Neural cell (in vitro differentiated cells): ENCODE results near the gene CRABP2. TPM values are rescaled to one million over a fixed set of nuclear protein-coding genes. Genes with fewer than 3 reads are reported as not detected.

Source experiments
- H2AFZ ChIP-seq: fragments of 200-600, 300-800 bp; sonication (generic), shearing (Covaris generic); 2 replicates; pipeline ENCODE4 v1.6.0; 2014; ENCODE audit warnings: low read depth, mild to moderate bottlenecking, antibody characterized with exemption, low read length, moderate library complexity
- H3F3A ChIP-seq: fragments of 200-600 bp; shearing (Covaris generic); 2 replicates; pipeline ENCODE4 v1.6.1; 2016; ENCODE audit warnings: mild to moderate bottlenecking, moderate library complexity, mixed read lengths, antibody characterized with exemption, low read length; ENCODE audit not compliant: insufficient read depth, poor library complexity, severe bottlenecking
- H3K27ac ChIP-seq: fragments of 200-600, 300-800 bp; sonication (generic), shearing (Covaris generic); 2 replicates; pipeline ENCODE4 v1.5.1; 2014; ENCODE audit warnings: mild to moderate bottlenecking, low read length, moderate library complexity
- H3K27me3 ChIP-seq: fragments of 300-800, 200-600 bp; sonication (generic), shearing (Covaris generic); 2 replicates; pipeline ENCODE4 v1.6.0; 2014; ENCODE audit warnings: mild to moderate bottlenecking, low read depth, low read length, moderate library complexity; ENCODE audit not compliant: insufficient read depth
- H3K36me3 ChIP-seq: fragments of 300-800, 200-600 bp; sonication (generic), shearing (Covaris generic); 2 replicates; pipeline ENCODE4 v1.5.1; 2014; ENCODE audit warnings: mild to moderate bottlenecking, antibody characterized with exemption, low read length, moderate library complexity; ENCODE audit not compliant: insufficient read depth
- H3K4me2 ChIP-seq: fragments of 300-800, 200-600 bp; sonication (generic), shearing (Covaris generic); 2 replicates; pipeline ENCODE4 v1.6.0; 2014; ENCODE audit warnings: mild to moderate bottlenecking, low read length
- H3K4me3 ChIP-seq: fragments of 300-800, 200-600 bp; sonication (generic), shearing (Covaris generic); 2 replicates; pipeline ENCODE4 v1.5.1; 2014; ENCODE audit warnings: mild to moderate bottlenecking, low read length, moderate library complexity
- H3K79me2 ChIP-seq: fragments of 200-600 bp; shearing (Covaris generic); replicated peaks from 2 replicates; pipeline ENCODE4 v1.6.0; 2014; ENCODE audit warnings: mild to moderate bottlenecking, low read length, moderate library complexity; ENCODE audit not compliant: insufficient read depth
- H3K9ac ChIP-seq: fragments of 300-800, 200-600 bp; sonication (generic), shearing (Covaris generic); 2 replicates; pipeline ENCODE4 v1.6.1; 2016; ENCODE audit warnings: mild to moderate bottlenecking, low read length, mixed read lengths
- H3K9me2 ChIP-seq: fragments of 200-600 bp; shearing (Covaris generic); 2 replicates; pipeline ENCODE4 v1.6.1; 2016; ENCODE audit warnings: mild to moderate bottlenecking, low read length, mixed read lengths; ENCODE audit not compliant: insufficient read depth
- H3K9me3 ChIP-seq: fragments of 200-600, 300-800 bp; sonication (generic), shearing (Covaris generic); 2 replicates; pipeline ENCODE4 v1.6.1; 2016; ENCODE audit warnings: mild to moderate bottlenecking, mixed run types, low read length, moderate library complexity, mixed read lengths
- H4K20me1 ChIP-seq: fragments of 200-600 bp; shearing (Covaris generic); 2 replicates; pipeline ENCODE4 v1.6.1; 2016; ENCODE audit warnings: mild to moderate bottlenecking, mixed run types; ENCODE audit not compliant: insufficient read depth
- CTCF ChIP-seq: fragments of 450-650 bp; IDR thresholded peaks from 2 replicates; pipeline ENCODE4 v1.5.1; 2014; ENCODE audit warnings: antibody characterized with exemption, mild to moderate bottlenecking, moderate library complexity; ENCODE audit not compliant: poor library complexity, severe bottlenecking
- EP300 ChIP-seq: fragments of 450-650 bp; conservative IDR thresholded peaks from 2 replicates; pipeline ENCODE4 v1.6.1; 2014; ENCODE audit warnings: antibody characterized with exemption, mild to moderate bottlenecking, moderate library complexity; ENCODE audit not compliant: poor library complexity, severe bottlenecking
- EZH2 ChIP-seq: fragments of 200-600, 300-800 bp; shearing (Covaris generic), sonication (generic); IDR thresholded peaks from 2 replicates; pipeline ENCODE4 v1.6.1; 2014; ENCODE audit warnings: antibody characterized with exemption, low read length, borderline replicate concordance, mild to moderate bottlenecking; ENCODE audit not compliant: insufficient read depth, poor library complexity, severe bottlenecking
- MXI1 ChIP-seq: fragments of 450-650 bp; conservative IDR thresholded peaks from 2 replicates; pipeline ENCODE4 v1.6.1; 2014; ENCODE audit warnings: antibody characterized with exemption, mild to moderate bottlenecking; ENCODE audit not compliant: poor library complexity, severe bottlenecking
- POLR2AphosphoS5 ChIP-seq: IDR thresholded peaks from 2 replicates; pipeline ENCODE4 v1.6.1; 2012
- RAD21 ChIP-seq: fragments of 450-650 bp; conservative IDR thresholded peaks from 2 replicates; pipeline ENCODE4 v1.6.1; 2014; ENCODE audit warnings: antibody characterized with exemption, mild to moderate bottlenecking, moderate library complexity
- REST ChIP-seq: IDR thresholded peaks from 2 replicates; pipeline ENCODE4 v1.6.1; 2012; ENCODE audit warnings: borderline replicate concordance
- SMC3 ChIP-seq: fragments of 450-650 bp; conservative IDR thresholded peaks from 2 replicates; pipeline ENCODE4 v1.6.1; 2014; ENCODE audit warnings: antibody characterized with exemption, mild to moderate bottlenecking, moderate library complexity; ENCODE audit not compliant: poor library complexity
- TAF1 ChIP-seq: IDR thresholded peaks from 2 replicates; pipeline ENCODE4 v1.6.1; 2012; ENCODE audit warnings: low read depth
- polyA plus RNA-seq: library from polyadenylated mRNA; depleted of rRNA; stranded (reverse); fragments of >200 nt; gene quantifications from 2 replicates; pipeline ENCODE4 v1.2.3, GENCODE V29; 2014

CRABP2 gene
- polyA plus RNA-seq, 1 donor from 2014 or later: 7.7 TPM

DNA sequence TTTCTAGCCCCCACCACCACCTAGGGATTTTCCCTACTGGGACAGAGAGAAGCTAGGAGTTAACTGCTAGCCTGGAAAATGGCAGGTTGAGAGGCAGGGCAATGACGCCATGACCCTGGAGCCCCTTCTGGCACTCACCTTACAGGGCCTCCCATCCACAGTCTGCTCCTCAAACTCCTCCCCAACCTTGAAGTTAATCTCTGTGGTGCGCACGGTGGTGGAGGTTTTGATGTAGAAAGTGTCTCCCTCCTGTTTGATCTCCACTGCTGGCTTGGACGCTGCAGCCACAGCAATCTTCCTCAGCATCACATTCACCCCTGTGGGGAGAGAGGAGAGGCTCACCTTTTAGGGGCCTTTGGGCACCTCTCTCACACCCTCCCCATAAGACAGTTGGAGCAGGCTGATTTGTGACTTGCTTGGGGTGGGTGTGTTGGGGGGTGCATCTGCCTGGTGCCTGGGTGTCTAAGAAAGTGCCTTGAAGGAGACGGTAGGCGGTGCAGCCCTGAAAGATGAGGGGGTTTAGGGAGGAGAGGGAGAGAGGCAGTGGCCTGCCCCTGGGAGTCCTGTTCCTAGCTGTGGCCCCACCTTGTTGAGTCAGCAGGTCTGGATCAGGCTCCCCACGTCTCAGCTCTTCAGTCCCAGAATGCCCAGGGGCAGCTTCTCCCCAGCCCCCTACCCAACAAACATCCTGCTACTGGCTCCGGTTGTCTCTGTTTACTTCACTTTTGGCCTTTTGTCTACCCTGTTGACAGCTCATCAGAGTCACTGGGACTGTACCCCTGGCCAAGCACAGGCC, 4.4 kb downstream of the CRABP2 start:
- TF ChIP-seq SMC3 (no peak), TAF1 (no peak), CTCF (no peak), MXI1 (no peak), POLR2AphosphoS5 (no peak), EP300 (no peak), RAD21 (no peak), EZH2 (no peak), REST (no peak)

DNA sequence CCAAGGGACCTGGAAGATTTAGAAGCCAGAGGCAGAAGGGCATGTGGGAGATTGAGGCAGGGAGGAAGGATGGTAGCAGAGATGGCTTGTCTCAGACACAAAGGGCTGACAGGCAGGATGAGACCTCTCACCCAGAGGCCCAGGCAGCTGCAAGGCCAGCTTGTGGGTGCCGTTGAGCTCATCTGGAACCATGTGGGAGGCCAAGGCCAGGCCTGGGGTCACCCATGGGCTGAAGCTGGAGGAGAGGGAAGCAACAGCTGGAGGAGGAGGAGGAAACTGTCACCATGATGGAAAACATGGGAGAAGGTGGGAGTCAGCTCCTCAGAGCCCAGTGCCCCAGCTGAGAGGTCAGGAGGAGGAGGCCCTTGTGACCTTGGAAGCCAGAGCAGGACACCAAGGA, 6.4 kb downstream of the CRABP2 start:
- Histone ChIP-seq H3K36me3 (no peaks in the 10 kb centered on the region), H3K9me3 (no peaks in the 10 kb centered on the region), H4K20me1 (no peaks in the 10 kb centered on the region), H3K9me2 (no peaks in the 10 kb centered on the region), H3K4me2 (no peak overlapping the region), H3K79me2 (no peaks in the 10 kb centered on the region), H3K9ac (no peak overlapping the region), H3F3A (no peaks in the 10 kb centered on the region), H3K4me3 (no peak overlapping the region), H3K27ac (no peak overlapping the region), H3K27me3 (peaks cover 2% of the 10 kb centered on the region), H2AFZ (no peak overlapping the region)
- no peak for TF ChIP-seq EZH2
- no peak for TF ChIP-seq SMC3
- TF ChIP-seq TAF1: no peak

More for the DNA sequence above, 4.4 kb downstream of the CRABP2 start:
- H3K79me2 ChIP-seq: no peaks in the 10 kb centered on the region
- H3K9me3 ChIP-seq: no peaks in the 10 kb centered on the region
- no peak overlapping the region for H3K4me3 ChIP-seq
- H3K27me3 ChIP-seq: peaks cover 15% of the 10 kb centered on the region
- no peak overlapping the region for H3K27ac ChIP-seq
- H3K9ac ChIP-seq: no peak overlapping the region
- no peak overlapping the region for H3K4me2 ChIP-seq
- H4K20me1 ChIP-seq: no peaks in the 10 kb centered on the region
- H3K36me3 ChIP-seq: no peaks in the 10 kb centered on the region
- no peak overlapping the region for H2AFZ ChIP-seq
- H3K9me2 ChIP-seq: no peaks in the 10 kb centered on the region
- H3F3A ChIP-seq: peaks cover 2% of the 10 kb centered on the region
